ENCODE measurements around the gene ROR2. TPM values are rescaled to one million over a fixed set of nuclear protein-coding genes. Genes with fewer than 3 reads are reported as not detected.

ROR2 gene
- total RNA-seq, 2 donors from 2014 or later, result 0.07 to 0.10 TPM

- no peak for DNase-seq
- Mint-ChIP-seq H3K27ac (no peak overlapping the region), H3K4me1 (ENCODE audit: low read depth) (no peaks in the 10 kb centered on the region), H3K4me3 (no peak overlapping the region), H3K27me3 (ENCODE audit: low read depth) (no peaks in the 10 kb centered on the region), H3K36me3 (ENCODE audit: insufficient read depth in 2 of 2) (no peaks in the 10 kb centered on the region), H3K9me3 (no peaks in the 10 kb centered on the region)
- no peak for ATAC-seq (replicated peaks in 1 of 2)
Observed at GRCh38 chr9:91814753-91815152, 135.3 kb downstream of the ROR2 start.

- no peak for ATAC-seq (replicated peaks in 1 of 2)
- no peaks in the 10 kb centered on the region for H3K4me1 Mint-ChIP-seq (ENCODE audit: low read depth)
- H3K9me3 Mint-ChIP-seq, result no peaks in the 10 kb centered on the region
- DNase-seq, result no peak
- H3K27ac Mint-ChIP-seq, result no peak overlapping the region
- H3K36me3 Mint-ChIP-seq (ENCODE audit: insufficient read depth in 2 of 2), result no peaks in the 10 kb centered on the region
- no peak overlapping the region for H3K4me3 Mint-ChIP-seq
- H3K27me3 Mint-ChIP-seq (ENCODE audit: low read depth), result no peaks in the 10 kb centered on the region
Observed at GRCh38 chr9:91814201-91814600, 135.8 kb downstream of the ROR2 start.

GRCh38 chr9:91813176-91813795, 136.7 kb downstream of the ROR2 start:
- DNase-seq (no peak), ATAC-seq (replicated peaks in 1 of 2) (no peak)
- H3K27ac Mint-ChIP-seq, result no peak overlapping the region
- H3K4me3 Mint-ChIP-seq, result no peak overlapping the region
- no peaks in the 10 kb centered on the region for H3K27me3 Mint-ChIP-seq (ENCODE audit: low read depth)
- H3K36me3 Mint-ChIP-seq (ENCODE audit: insufficient read depth in 2 of 2), result no peaks in the 10 kb centered on the region
- H3K4me1 Mint-ChIP-seq (ENCODE audit: low read depth), result no peaks in the 10 kb centered on the region
- H3K9me3 Mint-ChIP-seq, result no peaks in the 10 kb centered on the region

- Mint-ChIP-seq H3K9me3 (no peaks in the 10 kb centered on the region), H3K27ac (no peak overlapping the region), H3K36me3 (ENCODE audit: insufficient read depth in 2 of 2) (no peaks in the 10 kb centered on the region), H3K4me3 (no peak overlapping the region), H3K4me1 (ENCODE audit: low read depth) (no peaks in the 10 kb centered on the region), H3K27me3 (ENCODE audit: low read depth) (no peaks in the 10 kb centered on the region)
- DNase-seq (no peak), ATAC-seq (replicated peaks in 1 of 2) (no peak)
Observed at GRCh38 chr9:91812191-91812590, 137.8 kb downstream of the ROR2 start.

GRCh38 chr9:91811024-91811909, 138.8 kb downstream of the ROR2 start:
- Mint-ChIP-seq H3K27me3 (ENCODE audit: low read depth) (no peaks in the 10 kb centered on the region), H3K4me3 (no peak overlapping the region), H3K27ac (no peak overlapping the region), H3K36me3 (ENCODE audit: insufficient read depth in 2 of 2) (no peaks in the 10 kb centered on the region), H3K4me1 (ENCODE audit: low read depth) (no peaks in the 10 kb centered on the region), H3K9me3 (no peaks in the 10 kb centered on the region)
- DNase-seq, result no peak
- ATAC-seq (replicated peaks in 1 of 2), result no peak

GRCh38 chr9:91810286-91810905, 139.6 kb downstream of the ROR2 start:
- Mint-ChIP-seq H3K36me3 (ENCODE audit: insufficient read depth in 2 of 2) (no peaks in the 10 kb centered on the region), H3K27me3 (ENCODE audit: low read depth) (no peaks in the 10 kb centered on the region), H3K4me3 (no peak overlapping the region), H3K9me3 (no peaks in the 10 kb centered on the region), H3K27ac (no peak overlapping the region), H3K4me1 (ENCODE audit: low read depth) (no peaks in the 10 kb centered on the region)
- ATAC-seq (replicated peaks in 1 of 2) (no peak), DNase-seq (no peak)

- ATAC-seq (replicated peaks in 1 of 2) (no peak), DNase-seq (no peak)
- no peaks in the 10 kb centered on the region for H3K9me3 Mint-ChIP-seq
- H3K27me3 Mint-ChIP-seq (ENCODE audit: low read depth), result no peaks in the 10 kb centered on the region
- no peak overlapping the region for H3K4me3 Mint-ChIP-seq
- no peak overlapping the region for H3K27ac Mint-ChIP-seq
- no peaks in the 10 kb centered on the region for H3K4me1 Mint-ChIP-seq (ENCODE audit: low read depth)
- no peaks in the 10 kb centered on the region for H3K36me3 Mint-ChIP-seq (ENCODE audit: insufficient read depth in 2 of 2)
Observed at GRCh38 chr9:91809581-91810285, 140.3 kb downstream of the ROR2 start.

- H3K36me3 Mint-ChIP-seq (ENCODE audit: insufficient read depth in 2 of 2), result no peaks in the 10 kb centered on the region
- H3K4me3 Mint-ChIP-seq, result no peak overlapping the region
- H3K4me1 Mint-ChIP-seq (ENCODE audit: low read depth), result no peaks in the 10 kb centered on the region
- H3K27ac Mint-ChIP-seq, result no peak overlapping the region
- no peaks in the 10 kb centered on the region for H3K27me3 Mint-ChIP-seq (ENCODE audit: low read depth)
- H3K9me3 Mint-ChIP-seq, result no peaks in the 10 kb centered on the region
- ATAC-seq (replicated peaks in 1 of 2), result no peak
- no peak for DNase-seq
Observed at GRCh38 chr9:91807643-91808246, 142.3 kb downstream of the ROR2 start.

GRCh38 chr9:91805031-91805430, 145.0 kb downstream of the ROR2 start:
- no peaks in the 10 kb centered on the region for H3K9me3 Mint-ChIP-seq
- no peaks in the 10 kb centered on the region for H3K27me3 Mint-ChIP-seq (ENCODE audit: low read depth)
- H3K4me1 Mint-ChIP-seq (ENCODE audit: low read depth), result no peaks in the 10 kb centered on the region
- H3K27ac Mint-ChIP-seq, result no peak overlapping the region
- H3K4me3 Mint-ChIP-seq, result no peak overlapping the region
- no peaks in the 10 kb centered on the region for H3K36me3 Mint-ChIP-seq (ENCODE audit: insufficient read depth in 2 of 2)
- no peak for ATAC-seq (replicated peaks in 1 of 2)
- DNase-seq, result no peak

GRCh38 chr9:91803970-91804752, 145.9 kb downstream of the ROR2 start:
- ATAC-seq (replicated peaks in 1 of 2) (peak in 1 of 2 donors; percentile 59), DNase-seq (no peak)
- Mint-ChIP-seq H3K27ac (no peak overlapping the region), H3K9me3 (no peaks in the 10 kb centered on the region), H3K4me3 (no peak overlapping the region), H3K27me3 (ENCODE audit: low read depth) (peaks cover 5% of the 10 kb centered on the region), H3K36me3 (ENCODE audit: insufficient read depth in 2 of 2) (no peaks in the 10 kb centered on the region), H3K4me1 (ENCODE audit: low read depth) (peaks cover under 1% of the 10 kb centered on the region)

GRCh38 chr9:91803151-91803940, 146.7 kb downstream of the ROR2 start:
- peak in 1 of 2 donors; percentile 66 for ATAC-seq (replicated peaks in 1 of 2)
- H3K4me1 Mint-ChIP-seq (ENCODE audit: low read depth), result peaks cover 8% of the 10 kb centered on the region

More at GRCh38 chr9:91803151-91803940, 146.7 kb downstream of the ROR2 start:
- Mint-ChIP-seq H3K4me3 (peak overlapping the region in 1 of 2 donors; percentile 6), H3K36me3 (ENCODE audit: insufficient read depth in 2 of 2) (no peaks in the 10 kb centered on the region), H3K27ac (no peak overlapping the region), H3K27me3 (ENCODE audit: low read depth) (peaks cover 5% of the 10 kb centered on the region), H3K9me3 (no peaks in the 10 kb centered on the region)
- DNase-seq, result peak in 1 of 2 donors; percentile 7

All from activated T-cell treated with anti-CD3 and anti-CD28 coated beads, Interleukin-2, amount 50 U/mL, for 72 hours (primary cell).